GDM1 (cell line): ENCODE results near the gene PCMTD2.

ENCODE experiments used
- DNase-seq: peaks from one replicate; lab custom pipeline; 2025; lab: John Stamatoyannopoulos, UW

Gene PCMTD2

GRCh38 chr20:64256282-64256935 lies 861 bp downstream of the PCMTD2 start:
- DNase-seq = no peak

GRCh38 chr20:64257107-64257757 lies 1.7 kb downstream of the PCMTD2 start:
- no peak for DNase-seq

- no peak for DNase-seq
Observed at GRCh38 chr20:64258071-64258823, 2.7 kb downstream of the PCMTD2 start.

GRCh38 chr20:64260239-64260638 lies 4.7 kb downstream of the PCMTD2 start:
- no peak for DNase-seq

GRCh38 chr20:64261138-64261537 lies 5.6 kb downstream of the PCMTD2 start:
- no peak for DNase-seq

GRCh38 chr20:64264091-64264490 lies 8.5 kb downstream of the PCMTD2 start:
- DNase-seq = no peak

GRCh38 chr20:64265201-64265600 lies 9.7 kb downstream of the PCMTD2 start:
- no peak for DNase-seq

GRCh38 chr20:64266988-64267387 lies 11.4 kb downstream of the PCMTD2 start:
- DNase-seq = no peak

GRCh38 chr20:64268174-64268573 lies 12.6 kb downstream of the PCMTD2 start:
- DNase-seq = no peak

GRCh38 chr20:64269604-64270411 lies 14.3 kb downstream of the PCMTD2 start:
- no peak for DNase-seq

- no peak for DNase-seq
Observed at GRCh38 chr20:64271636-64272035, 16.1 kb downstream of the PCMTD2 start.

GRCh38 chr20:64273109-64273508 lies 17.6 kb downstream of the PCMTD2 start:
- DNase-seq = no peak

- DNase-seq = no peak
Observed at GRCh38 chr20:64276817-64277216, 21.3 kb downstream of the PCMTD2 start.

GRCh38 chr20:64277571-64278316 lies 22.2 kb downstream of the PCMTD2 start:
- no peak for DNase-seq

- DNase-seq = no peak
Observed at GRCh38 chr20:64278317-64278681, 22.8 kb downstream of the PCMTD2 start.

GRCh38 chr20:64279826-64280459 lies 24.4 kb downstream of the PCMTD2 start:
- DNase-seq = no peak

- no peak for DNase-seq
Observed at GRCh38 chr20:64280460-64280843, 24.9 kb downstream of the PCMTD2 start.

GRCh38 chr20:64283646-64284045 lies 28.1 kb downstream of the PCMTD2 start:
- no peak for DNase-seq

GRCh38 chr20:64285579-64286446 lies 30.3 kb downstream of the PCMTD2 start:
- peak; percentile 61 for DNase-seq
